Measurements from ENCODE around the gene FA2H.

GRCh38 chr16:74716355-74716754 lies 58.3 kb downstream of the FA2H start:
- TF ChIP-seq POLR2AphosphoS5 (IDR thresholded peaks at IDR 0.05; ENCODE audit: low read depth) (no peak), EZH2 (IDR thresholded peaks at IDR 0.05; ENCODE audit: low read depth, unreplicated experiment) (no peak), EZH2phosphoT487 (IDR thresholded peaks at IDR 0.05; ENCODE audit: unreplicated experiment) (no peak), ZNF114 (CRISPR knock-in tag; IDR thresholded peaks at IDR 0.05) (no peak), STAT1 (IDR thresholded peaks at IDR 0.05; ENCODE audit: unreplicated experiment) (no peak), CREB1 (CRISPR knock-in tag; IDR thresholded peaks at IDR 0.05; ENCODE audit: low read depth) (no peak), JUNB (IDR thresholded peaks at IDR 0.05; ENCODE audit: unreplicated experiment) (no peak), NANOG (IDR thresholded peaks at IDR 0.05; ENCODE audit: borderline replicate concordance) (no peak)
- TF ChIP-seq, protein P1, sequence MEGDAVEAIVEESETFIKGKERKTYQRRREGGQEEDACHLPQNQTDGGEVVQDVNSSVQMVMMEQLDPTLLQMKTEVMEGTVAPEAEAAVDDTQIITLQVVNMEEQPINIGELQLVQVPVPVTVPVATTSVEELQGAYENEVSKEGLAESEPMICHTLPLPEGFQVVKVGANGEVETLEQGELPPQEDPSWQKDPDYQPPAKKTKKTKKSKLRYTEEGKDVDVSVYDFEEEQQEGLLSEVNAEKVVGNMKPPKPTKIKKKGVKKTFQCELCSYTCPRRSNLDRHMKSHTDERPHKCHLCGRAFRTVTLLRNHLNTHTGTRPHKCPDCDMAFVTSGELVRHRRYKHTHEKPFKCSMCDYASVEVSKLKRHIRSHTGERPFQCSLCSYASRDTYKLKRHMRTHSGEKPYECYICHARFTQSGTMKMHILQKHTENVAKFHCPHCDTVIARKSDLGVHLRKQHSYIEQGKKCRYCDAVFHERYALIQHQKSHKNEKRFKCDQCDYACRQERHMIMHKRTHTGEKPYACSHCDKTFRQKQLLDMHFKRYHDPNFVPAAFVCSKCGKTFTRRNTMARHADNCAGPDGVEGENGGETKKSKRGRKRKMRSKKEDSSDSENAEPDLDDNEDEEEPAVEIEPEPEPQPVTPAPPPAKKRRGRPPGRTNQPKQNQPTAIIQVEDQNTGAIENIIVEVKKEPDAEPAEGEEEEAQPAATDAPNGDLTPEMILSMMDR (conservative IDR thresholded peaks at IDR 0.05; ENCODE audit: low read depth in 2 of 2): peak; percentile 45 to 60
- TF ChIP-seq, protein P2, sequence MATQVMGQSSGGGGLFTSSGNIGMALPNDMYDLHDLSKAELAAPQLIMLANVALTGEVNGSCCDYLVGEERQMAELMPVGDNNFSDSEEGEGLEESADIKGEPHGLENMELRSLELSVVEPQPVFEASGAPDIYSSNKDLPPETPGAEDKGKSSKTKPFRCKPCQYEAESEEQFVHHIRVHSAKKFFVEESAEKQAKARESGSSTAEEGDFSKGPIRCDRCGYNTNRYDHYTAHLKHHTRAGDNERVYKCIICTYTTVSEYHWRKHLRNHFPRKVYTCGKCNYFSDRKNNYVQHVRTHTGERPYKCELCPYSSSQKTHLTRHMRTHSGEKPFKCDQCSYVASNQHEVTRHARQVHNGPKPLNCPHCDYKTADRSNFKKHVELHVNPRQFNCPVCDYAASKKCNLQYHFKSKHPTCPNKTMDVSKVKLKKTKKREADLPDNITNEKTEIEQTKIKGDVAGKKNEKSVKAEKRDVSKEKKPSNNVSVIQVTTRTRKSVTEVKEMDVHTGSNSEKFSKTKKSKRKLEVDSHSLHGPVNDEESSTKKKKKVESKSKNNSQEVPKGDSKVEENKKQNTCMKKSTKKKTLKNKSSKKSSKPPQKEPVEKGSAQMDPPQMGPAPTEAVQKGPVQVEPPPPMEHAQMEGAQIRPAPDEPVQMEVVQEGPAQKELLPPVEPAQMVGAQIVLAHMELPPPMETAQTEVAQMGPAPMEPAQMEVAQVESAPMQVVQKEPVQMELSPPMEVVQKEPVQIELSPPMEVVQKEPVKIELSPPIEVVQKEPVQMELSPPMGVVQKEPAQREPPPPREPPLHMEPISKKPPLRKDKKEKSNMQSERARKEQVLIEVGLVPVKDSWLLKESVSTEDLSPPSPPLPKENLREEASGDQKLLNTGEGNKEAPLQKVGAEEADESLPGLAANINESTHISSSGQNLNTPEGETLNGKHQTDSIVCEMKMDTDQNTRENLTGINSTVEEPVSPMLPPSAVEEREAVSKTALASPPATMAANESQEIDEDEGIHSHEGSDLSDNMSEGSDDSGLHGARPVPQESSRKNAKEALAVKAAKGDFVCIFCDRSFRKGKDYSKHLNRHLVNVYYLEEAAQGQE (IDR thresholded peaks at IDR 0.05; ENCODE audit: unreplicated experiment): no peak

Measured in GM23338 (cell line).